HEK293 (cell line): ENCODE data around the gene PRCC.

Experiments used
- CTCF ChIA-PET: fragments of 350-600 bp; formaldehyde crosslinking; extraction: SDS; loops from one replicate; lab custom pipeline; 2021; ENCODE audit warnings: antibody characterized with exemption; lab: Yijun Ruan, JAX
- POLR2A ChIA-PET: fragments of 300-600 bp; formaldehyde crosslinking; extraction: SDS; loops from one replicate; lab custom pipeline; 2020; ENCODE audit warnings: antibody characterized with exemption, inconsistent platforms; lab: Yijun Ruan, JAX
- H3K27ac ChIP-seq: fragments of 200-500 bp; sonication (Bioruptor generic); 2 replicates; pipeline ENCODE4 v1.5.1; 2014; ENCODE audit warnings: low read depth, low read length, control low read depth, inconsistent platforms; ENCODE audit errors: extremely low read depth
- H3K36me3 ChIP-seq, 2 experiments: fragments of 200-500 bp in 1 of 2; sonication (Bioruptor generic) in 1 of 2; 1 replicate in 1 of 2; 2 replicates in 1 of 2; pipeline ENCODE4 v1.5.1; 2014 to 2017; ENCODE audit warnings: inconsistent platforms in 2 of 2, low read length in 2 of 2; ENCODE audit not compliant: control insufficient read depth in 2 of 2, insufficient read depth in 1 of 2
- H3K4me1 ChIP-seq: fragments of 200-500 bp; sonication (Bioruptor generic); 2 replicates; pipeline ENCODE4 v1.5.1; 2014; ENCODE audit warnings: mild to moderate bottlenecking, low read length, inconsistent platforms; ENCODE audit not compliant: control insufficient read depth, insufficient read depth
- H3K4me3 ChIP-seq: 2 replicates; pipeline ENCODE4 v1.5.1; 2011; ENCODE audit warnings: low read depth, mild to moderate bottlenecking, control low read depth, low read length, moderate library complexity
- H3K9me3 ChIP-seq: fragments of 200-500 bp; sonication (Bioruptor generic); 2 replicates; pipeline ENCODE4 v1.5.1; 2014; ENCODE audit warnings: low read depth, low read length, inconsistent platforms; ENCODE audit not compliant: control insufficient read depth, insufficient read depth
- ATF2 ChIP-seq: fragments of 450-650 bp; formaldehyde crosslinking; IDR thresholded peaks from 2 replicates; pipeline ENCODE4 v1.5.1; 2016; ENCODE audit warnings: missing biosample characterization, missing genetic modification characterization, low read depth
- HIC1 ChIP-seq: fragments of 450-650 bp; formaldehyde crosslinking; IDR thresholded peaks from 2 replicates; pipeline ENCODE4 v1.5.1; 2016; ENCODE audit warnings: missing biosample characterization, missing genetic modification characterization
- INSM2 ChIP-seq: fragments of 450-650 bp; formaldehyde crosslinking; IDR thresholded peaks from 2 replicates; pipeline ENCODE4 v1.5.1; 2016; ENCODE audit warnings: missing biosample characterization, missing genetic modification characterization
- KLF1 ChIP-seq: fragments of 450-650 bp; formaldehyde crosslinking; IDR thresholded peaks from 2 replicates; pipeline ENCODE4 v1.5.1; 2016; ENCODE audit warnings: missing biosample characterization, missing genetic modification characterization
- KLF17 ChIP-seq: fragments of 450-650 bp; formaldehyde crosslinking; IDR thresholded peaks from 2 replicates; pipeline ENCODE4 v1.5.1; 2016; ENCODE audit warnings: missing biosample characterization, missing genetic modification characterization
- KLF7 ChIP-seq: fragments of 450-650 bp; formaldehyde crosslinking; IDR thresholded peaks from 2 replicates; pipeline ENCODE4 v1.5.1; 2016; ENCODE audit warnings: missing biosample characterization, missing genetic modification characterization, borderline replicate concordance
- KLF8 ChIP-seq: fragments of 450-650 bp; formaldehyde crosslinking; IDR thresholded peaks from 2 replicates; pipeline ENCODE4 v1.5.1; 2016; ENCODE audit warnings: missing biosample characterization, missing genetic modification characterization
- KLF9 ChIP-seq: fragments of 450-650 bp; formaldehyde crosslinking; IDR thresholded peaks from 2 replicates; pipeline ENCODE4 v1.5.1; 2016; ENCODE audit warnings: missing biosample characterization, missing genetic modification characterization, low read depth
- SCRT2 ChIP-seq: fragments of 450-650 bp; formaldehyde crosslinking; IDR thresholded peaks from 2 replicates; pipeline ENCODE4 v1.5.1; 2016; ENCODE audit warnings: missing biosample characterization, missing genetic modification characterization
- TRIM28 ChIP-seq: IDR thresholded peaks from 2 replicates; pipeline ENCODE4 v1.6.1; 2011; ENCODE audit warnings: low read length, control low read depth, borderline replicate concordance
- TSHZ1 ChIP-seq: fragments of 450-650 bp; formaldehyde crosslinking; IDR thresholded peaks from 2 replicates; pipeline ENCODE4 v1.5.1; 2016; ENCODE audit warnings: missing biosample characterization, missing genetic modification characterization, borderline replicate concordance
- ZBTB10 ChIP-seq: fragments of 450-650 bp; formaldehyde crosslinking; IDR thresholded peaks from 2 replicates; pipeline ENCODE4 v1.5.1; 2016; ENCODE audit warnings: missing biosample characterization, missing genetic modification characterization
- ZBTB7A ChIP-seq: fragments of 450-650 bp; formaldehyde crosslinking; IDR thresholded peaks from 2 replicates; pipeline ENCODE4 v1.5.1; 2016; ENCODE audit warnings: low read depth, missing biosample characterization, missing genetic modification characterization
- ZFHX2 ChIP-seq: fragments of 450-650 bp; formaldehyde crosslinking; conservative IDR thresholded peaks from 2 replicates; pipeline ENCODE4 v1.5.1; 2016; ENCODE audit warnings: missing biosample characterization, missing genetic modification characterization
- ZFP37 ChIP-seq: fragments of 450-650 bp; formaldehyde crosslinking; IDR thresholded peaks from 2 replicates; pipeline ENCODE4 v1.5.1; 2016; ENCODE audit warnings: missing biosample characterization, missing genetic modification characterization
- ZFP69B ChIP-seq: fragments of 450-650 bp; formaldehyde crosslinking; IDR thresholded peaks from 2 replicates; pipeline ENCODE4 v1.5.1; 2016; ENCODE audit warnings: missing biosample characterization, missing genetic modification characterization
- ZIC2 ChIP-seq: fragments of 450-650 bp; formaldehyde crosslinking; IDR thresholded peaks from 2 replicates; pipeline ENCODE4 v1.5.1; 2016; ENCODE audit warnings: missing biosample characterization, missing genetic modification characterization
- ZNF2 ChIP-seq: fragments of 450-650 bp; formaldehyde crosslinking; IDR thresholded peaks from 2 replicates; pipeline ENCODE4 v1.5.1; 2016; ENCODE audit warnings: missing biosample characterization, missing genetic modification characterization
- ZNF324 ChIP-seq: fragments of 450-650 bp; formaldehyde crosslinking; IDR thresholded peaks from 2 replicates; pipeline ENCODE4 v1.5.1; 2016; ENCODE audit warnings: missing biosample characterization, missing genetic modification characterization
- ZNF394 ChIP-seq: fragments of 450-650 bp; formaldehyde crosslinking; IDR thresholded peaks from 2 replicates; pipeline ENCODE4 v1.5.1; 2016; ENCODE audit warnings: missing biosample characterization, missing genetic modification characterization, mild to moderate bottlenecking, moderate library complexity, borderline replicate concordance
- ZNF626 ChIP-seq: fragments of 450-650 bp; sonication (Bioruptor Pico); formaldehyde crosslinking; IDR thresholded peaks from 2 replicates; pipeline ENCODE4 v1.5.1; 2018; ENCODE audit warnings: missing biosample characterization, missing genetic modification characterization, inconsistent platforms
- ZNF660 ChIP-seq: fragments of 450-650 bp; IDR thresholded peaks from 2 replicates; pipeline ENCODE4 v1.5.1; 2018; ENCODE audit warnings: missing biosample characterization, mild to moderate bottlenecking, missing genetic modification characterization

The PRCC gene

GRCh38 chr1:156728599-156729462, 38.5 kb upstream of the PRCC start, which contains the start of gene ISG20L2:
TSS of gene ISG20L2 (minus strand) at chr1:156728766. CDS start at chr1:156727652, 1,114 bp downstream.
- Histone ChIP-seq H3K4me3 (peak within 1 kb of the TSS; percentile 85), H3K27ac (peak within 1 kb of the TSS; percentile 72), H3K36me3 (peaks cover 0 to 57% of the 10 kb centered on the region in 2 experiments; a peak in 1 of 3 replicates), H3K9me3 (no peaks in the 10 kb centered on the region), H3K4me1 (peaks cover 7% of the 10 kb centered on the region)
- ChIA-PET POLR2A (interaction anchor here (0.6 to 4.8 kb wide), 36 partner anchors 8 to 199 kb away, joined by 3 to 84 read pairs (median 4); partner anchors contain the start of genes HAPLN2, HDGF, MRPL24 and NES), CTCF (interaction anchor here (0.6 to 10.1 kb wide), 15 partner anchors 11 to 200 kb away, joined by 3 to 526 read pairs (median 6); partner anchors contain the start of genes CRABP2, INSRR, MRPL24 and NES)
- TF ChIP-seq HIC1 (tag by site-specific recombination) = peak; percentile 47; the same call in 1 of the 2 replicates
- TF ChIP-seq ZBTB10 (tag by site-specific recombination) = peak; percentile 100
- TF ChIP-seq KLF17 (tag by site-specific recombination) = peak; percentile 74
- TF ChIP-seq ZNF2 (tag by site-specific recombination) = 0 out of 2 replicates have a peak, but pooled peaks have one; percentile 65
- peak; percentile 26; the same call in 1 of the 2 replicates for TF ChIP-seq KLF9 (tag by site-specific recombination)
- peak; percentile 65; the same call in 1 of the 2 replicates for TF ChIP-seq ZBTB7A (tag by site-specific recombination)
- peak; percentile 50; the same call in 1 of the 2 replicates for TF ChIP-seq ZNF394 (tag by site-specific recombination)
- 0 out of 2 replicates have a peak, but pooled peaks have one; percentile 63 for TF ChIP-seq TRIM28
- TF ChIP-seq KLF7 (tag by site-specific recombination) = no peak; the same call in 1 of the 2 replicates
- peak; percentile 76; the same call in 1 of the 2 replicates for TF ChIP-seq ZNF660 (tag by site-specific recombination)
- peak; percentile 46; the same call in 1 of the 2 replicates for TF ChIP-seq ZIC2
- peak; percentile 67 for TF ChIP-seq ATF2 (tag by site-specific recombination)
- TF ChIP-seq ZNF324 (tag by site-specific recombination) = peak; percentile 60; the same call in 1 of the 2 replicates
- TF ChIP-seq INSM2 (tag by site-specific recombination) = 0 out of 2 replicates have a peak, but pooled peaks have one; percentile 29
- TF ChIP-seq ZFP69B (tag by site-specific recombination) = 0 out of 2 replicates have a peak, but pooled peaks have one; percentile 24
- TF ChIP-seq TSHZ1 (tag by site-specific recombination) = 0 out of 2 replicates have a peak, but pooled peaks have one; percentile 11
- peak; percentile 73 for TF ChIP-seq ZFHX2 (tag by site-specific recombination)
- peak; percentile 74 for TF ChIP-seq KLF1 (tag by site-specific recombination)
- no peak for TF ChIP-seq ZNF626 (tag by site-specific recombination)
- TF ChIP-seq SCRT2 (tag by site-specific recombination) = 0 out of 2 replicates have a peak, but pooled peaks have one; percentile 41
- TF ChIP-seq KLF8 = peak; percentile 64
- peak; percentile 80; the same call in 1 of the 2 replicates for TF ChIP-seq ZFP37 (tag by site-specific recombination)
